Mucosa of descending colon (tissue), 3 donors: Measurements from ENCODE around the gene KCNN2. TPM values are rescaled to one million over a fixed set of nuclear protein-coding genes. Genes with fewer than 3 reads are reported as not detected.
A peak's percentile ranks its signal among the peaks of the same experiment; 100 is the strongest.

Experiments
- ATAC-seq: fragments of 200-7000 bp; cut with Tn5 transposase; one replicate; pipeline ENCODE4 v1.9.1; 2020; ENCODE audit warnings: mild to moderate bottlenecking, moderate library complexity
- DNase-seq, 3 donors: peaks; one replicate each; pipeline ENCODE4 v3.0.0-alpha.2; 2020
- H3K36me3 ChIP-seq: fragments of 200-600 bp; one replicate; pipeline ENCODE4 v1.8.0; 2021; ENCODE audit warnings: low read depth, mild to moderate bottlenecking
- H3K4me1 ChIP-seq: fragments of 200-600 bp; one replicate; pipeline ENCODE4 v1.8.0; 2021; ENCODE audit warnings: low read depth, mild to moderate bottlenecking
- H3K4me3 ChIP-seq: fragments of 200-600 bp; one replicate; pipeline ENCODE4 v1.8.0; 2021; ENCODE audit warnings: mild to moderate bottlenecking
- H3K9me3 ChIP-seq: fragments of 200-600 bp; one replicate; pipeline ENCODE4 v1.8.0; 2021; ENCODE audit warnings: mild to moderate bottlenecking
- intact Hi-C, 2 donors: fragments of 100-400 bp; cut with DNase I in 1 of 2; cut with micrococcal nuclease in 1 of 2; formaldehyde crosslinking; loops; one replicate each; pipeline versions ENCODE4 v1.11.0 to v1.11.1; 2022; cut with DNase I, micrococcal nuclease
- total RNA-seq, 3 donors: library from RNA; stranded (reverse); fragmentation: NEBNext Ultra II Directional in 2 of 3; extraction: Animal tissue kit (Norgen Biotek cat#: 25700) in 2 of 3; gene quantifications; one replicate each; pipeline versions ENCODE4 v1.2.1 to v1.2.4, GENCODE V29; 2021 to 2023
- TF ChIP-seq, protein P1 (sequence below): fragments of 200-600 bp; IDR thresholded peaks from one replicate; pipeline ENCODE4 v1.8.0; 2022; ENCODE audit warnings: antibody characterized with exemption, mild to moderate bottlenecking
- donor health status: DM: no; HTN: no; CAD: no; lungs with moderate emphysema.
- donor health status: DM: no; HTN: no; CAD: no.
- donor health status: DM: no; HTN: yes; CAD: no.

KCNN2 gene
- total RNA-seq, 3 donors from 2014 or later: 0.48 to 3.5 (median 0.96) TPM

GRCh38 chr5:114355086-114355830 lies 6.6 kb upstream of the KCNN2 start:
- Histone ChIP-seq H3K9me3 (no peaks in the 10 kb centered on the region), H3K36me3 (no peaks in the 10 kb centered on the region), H3K4me1 (no peaks in the 10 kb centered on the region), H3K4me3 (no peak overlapping the region)
- no peak for ATAC-seq
- TF ChIP-seq, protein P1, sequence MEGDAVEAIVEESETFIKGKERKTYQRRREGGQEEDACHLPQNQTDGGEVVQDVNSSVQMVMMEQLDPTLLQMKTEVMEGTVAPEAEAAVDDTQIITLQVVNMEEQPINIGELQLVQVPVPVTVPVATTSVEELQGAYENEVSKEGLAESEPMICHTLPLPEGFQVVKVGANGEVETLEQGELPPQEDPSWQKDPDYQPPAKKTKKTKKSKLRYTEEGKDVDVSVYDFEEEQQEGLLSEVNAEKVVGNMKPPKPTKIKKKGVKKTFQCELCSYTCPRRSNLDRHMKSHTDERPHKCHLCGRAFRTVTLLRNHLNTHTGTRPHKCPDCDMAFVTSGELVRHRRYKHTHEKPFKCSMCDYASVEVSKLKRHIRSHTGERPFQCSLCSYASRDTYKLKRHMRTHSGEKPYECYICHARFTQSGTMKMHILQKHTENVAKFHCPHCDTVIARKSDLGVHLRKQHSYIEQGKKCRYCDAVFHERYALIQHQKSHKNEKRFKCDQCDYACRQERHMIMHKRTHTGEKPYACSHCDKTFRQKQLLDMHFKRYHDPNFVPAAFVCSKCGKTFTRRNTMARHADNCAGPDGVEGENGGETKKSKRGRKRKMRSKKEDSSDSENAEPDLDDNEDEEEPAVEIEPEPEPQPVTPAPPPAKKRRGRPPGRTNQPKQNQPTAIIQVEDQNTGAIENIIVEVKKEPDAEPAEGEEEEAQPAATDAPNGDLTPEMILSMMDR: no peak
- intact Hi-C loops: no loop called here
- no peak for DNase-seq

GRCh38 chr5:114358329-114358728 lies 3.5 kb upstream of the KCNN2 start:
- DNase-seq: no peak
- Histone ChIP-seq H3K36me3 (no peaks in the 10 kb centered on the region), H3K4me1 (peaks cover 21% of the 10 kb centered on the region), H3K9me3 (no peaks in the 10 kb centered on the region), H3K4me3 (no peak overlapping the region)
- TF ChIP-seq, protein P1: no peak
- intact Hi-C loops: no loop called here
- ATAC-seq: no peak

- TF ChIP-seq, protein P1: no peak
- ATAC-seq: no peak
- Histone ChIP-seq H3K36me3 (no peaks in the 10 kb centered on the region), H3K4me1 (peaks cover 22% of the 10 kb centered on the region), H3K9me3 (no peaks in the 10 kb centered on the region), H3K4me3 (no peak overlapping the region)
- no peak for DNase-seq
- intact Hi-C loops: no loop called here
Measured at GRCh38 chr5:114360357-114360756, 1.5 kb upstream of the KCNN2 start.

DNA sequence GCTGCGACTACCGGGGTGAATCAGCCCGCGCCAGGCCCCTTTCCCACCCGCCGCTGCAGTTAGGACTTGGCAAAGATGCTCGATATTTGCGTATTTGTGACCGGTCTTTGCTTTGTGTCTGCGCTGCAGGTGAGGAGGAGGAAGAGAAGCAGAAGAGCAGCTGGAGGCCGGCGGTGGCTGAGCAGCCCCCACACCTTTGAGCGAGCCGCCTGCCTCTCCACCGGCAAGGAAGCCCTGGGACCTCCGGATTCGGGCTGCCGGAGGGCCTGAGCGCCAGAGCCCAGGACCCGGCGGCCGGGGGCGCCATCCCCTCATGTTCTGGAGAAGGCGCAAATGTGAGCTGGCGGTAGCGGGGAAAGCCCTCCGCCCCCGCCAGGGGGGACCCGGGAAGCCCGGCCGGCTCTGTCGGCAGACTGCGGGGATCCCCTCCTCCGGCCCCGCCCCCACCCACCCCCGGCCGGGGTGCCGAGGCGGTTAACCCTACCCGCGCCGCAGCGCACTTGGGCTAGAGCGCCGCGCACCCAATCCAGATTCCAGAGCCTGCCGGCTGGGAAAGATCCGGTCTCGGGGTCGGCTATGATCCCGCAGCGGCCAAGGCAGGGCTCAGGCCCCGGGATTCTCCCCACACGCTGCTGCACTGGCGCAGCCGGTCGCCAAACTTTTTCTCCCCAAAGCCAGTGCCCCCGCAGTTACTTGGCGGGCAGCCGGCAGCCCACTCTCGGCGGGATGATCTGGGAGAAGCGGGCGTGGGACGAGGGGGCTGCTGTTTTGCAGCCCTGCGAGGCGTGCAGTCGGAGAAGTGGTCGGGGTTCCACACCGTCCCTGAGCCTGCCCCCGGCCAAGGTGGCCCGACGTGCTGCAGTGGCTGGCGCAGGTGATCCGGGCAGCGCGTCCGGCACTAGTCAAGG lies 800 bp upstream of the KCNN2 start:
- ATAC-seq (peak; percentile 12), DNase-seq (peak; percentile 42 to 52 (median 47))
- no peaks in the 10 kb centered on the region for H3K36me3 ChIP-seq
- no peaks in the 10 kb centered on the region for H3K9me3 ChIP-seq
- peak overlapping the region; percentile 3 for H3K4me3 ChIP-seq
- intact Hi-C loops: no loop called here
- peaks cover 22% of the 10 kb centered on the region for H3K4me1 ChIP-seq
- TF ChIP-seq, protein P1: no peak

DNA sequence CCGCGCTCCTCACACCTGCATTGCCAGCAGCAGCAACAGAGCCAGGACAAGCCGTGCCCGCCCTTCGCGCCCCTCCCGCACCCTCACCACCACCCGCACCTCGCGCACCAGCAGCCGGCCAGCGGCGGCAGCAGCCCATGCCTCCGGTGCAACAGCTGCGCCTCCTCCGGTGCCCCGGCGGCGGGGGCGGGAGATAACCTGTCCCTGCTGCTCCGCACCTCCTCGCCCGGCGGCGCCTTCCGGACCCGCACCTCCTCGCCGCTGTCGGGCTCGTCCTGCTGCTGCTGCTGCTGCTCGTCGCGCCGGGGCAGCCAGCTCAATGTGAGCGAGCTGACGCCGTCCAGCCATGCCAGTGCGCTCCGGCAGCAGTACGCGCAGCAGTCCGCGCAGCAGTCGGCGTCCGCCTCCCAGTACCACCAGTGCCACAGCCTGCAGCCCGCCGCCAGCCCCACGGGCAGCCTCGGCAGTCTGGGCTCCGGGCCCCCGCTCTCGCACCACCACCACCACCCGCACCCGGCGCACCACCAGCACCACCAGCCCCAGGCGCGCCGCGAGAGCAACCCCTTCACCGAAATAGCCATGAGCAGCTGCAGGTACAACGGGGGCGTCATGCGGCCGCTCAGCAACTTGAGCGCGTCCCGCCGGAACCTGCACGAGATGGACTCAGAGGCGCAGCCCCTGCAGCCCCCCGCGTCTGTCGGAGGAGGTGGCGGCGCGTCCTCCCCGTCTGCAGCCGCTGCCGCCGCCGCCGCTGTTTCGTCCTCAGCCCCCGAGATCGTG lies 517 bp downstream of the KCNN2 start:
- Histone ChIP-seq H3K4me3 (peak overlapping the region; percentile 28), H3K9me3 (no peaks in the 10 kb centered on the region), H3K36me3 (no peaks in the 10 kb centered on the region), H3K4me1 (peaks cover 22% of the 10 kb centered on the region)
- DNase-seq (no peak), ATAC-seq (peak; percentile 63)
- TF ChIP-seq, protein P1: no peak
- intact Hi-C loops: no loop called here
